GM19240 (cell line): ENCODE results near the gene CEP72.
"Not testable (repeated sequence)": the region's sequence is repeated elsewhere in the genome, so short reads cannot be mapped to it uniquely, and the experiment has no call there.

Experiments
- DNase-seq: peaks from one replicate; pipeline ENCODE4 v3.0.0; 2011; ENCODE audit warnings: low spot score; ENCODE audit not compliant: insufficient read length

CEP72 gene

GRCh38 chr5:600886-601541 is 11.1 kb upstream of the CEP72 start:
- DNase-seq = no peak

DNA sequence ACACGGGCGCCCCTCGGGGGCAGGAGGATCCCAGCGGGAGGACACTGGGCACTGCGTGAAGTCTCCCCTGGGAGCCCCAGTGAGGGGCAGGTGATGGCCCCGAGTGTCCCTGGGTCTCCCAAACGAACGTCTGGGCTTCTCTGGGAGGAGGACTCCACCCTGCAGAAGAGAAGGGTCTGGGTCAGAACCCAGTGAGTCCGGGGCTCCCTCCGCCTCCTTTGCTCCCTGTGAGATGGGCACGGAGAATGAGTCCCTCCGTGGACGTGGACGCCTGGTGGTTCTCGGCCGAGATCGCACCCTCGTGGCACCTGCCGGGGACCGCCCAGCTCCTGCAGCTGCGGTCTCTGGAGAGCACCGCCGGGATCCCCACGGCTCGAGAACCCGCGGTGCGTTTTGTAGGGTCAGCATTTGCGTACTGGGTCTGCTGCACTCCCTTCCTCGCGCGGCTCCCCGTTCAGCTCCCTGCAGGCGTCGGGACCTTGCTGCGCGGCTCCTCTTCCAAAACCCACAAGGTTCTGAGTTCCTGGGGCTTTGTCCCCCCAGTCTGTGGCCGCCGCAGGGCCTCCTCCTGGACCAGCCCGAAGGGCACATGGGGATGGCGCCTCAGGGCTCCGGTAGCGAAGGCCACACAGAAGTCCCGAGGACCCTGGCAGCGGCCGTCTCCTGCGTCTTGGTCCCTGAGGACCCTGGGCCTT is 10.2 kb upstream of the CEP72 start:
- DNase-seq = no peak

DNA sequence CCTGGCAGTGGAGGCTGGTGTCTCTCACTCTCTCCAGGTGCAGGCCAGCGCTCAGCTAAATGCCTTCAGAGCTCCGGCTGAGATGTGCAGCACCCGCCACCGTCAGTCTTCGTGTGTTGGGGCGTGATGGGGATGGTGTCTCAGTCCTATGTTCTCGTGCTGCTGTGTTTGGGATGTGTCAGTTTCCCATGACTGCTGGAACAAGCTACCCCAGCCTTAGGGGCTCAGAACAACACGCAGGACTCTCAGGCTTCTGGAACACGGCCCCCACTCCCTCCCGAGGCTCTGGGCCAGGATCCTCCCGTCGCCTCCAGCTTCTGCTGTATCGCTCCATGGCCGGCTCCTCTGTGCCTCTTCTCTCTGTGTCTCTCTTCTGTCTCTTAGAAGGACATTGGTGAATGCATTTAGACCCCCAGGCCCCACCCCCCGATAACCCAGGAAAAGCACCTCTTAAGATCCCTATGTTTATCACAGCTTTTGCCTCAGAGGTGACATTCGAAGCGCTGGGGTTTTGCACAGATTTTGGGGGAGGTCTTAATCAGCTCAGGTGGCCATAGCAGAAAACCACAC is 9.6 kb upstream of the CEP72 start:
- no peak for DNase-seq

DNA sequence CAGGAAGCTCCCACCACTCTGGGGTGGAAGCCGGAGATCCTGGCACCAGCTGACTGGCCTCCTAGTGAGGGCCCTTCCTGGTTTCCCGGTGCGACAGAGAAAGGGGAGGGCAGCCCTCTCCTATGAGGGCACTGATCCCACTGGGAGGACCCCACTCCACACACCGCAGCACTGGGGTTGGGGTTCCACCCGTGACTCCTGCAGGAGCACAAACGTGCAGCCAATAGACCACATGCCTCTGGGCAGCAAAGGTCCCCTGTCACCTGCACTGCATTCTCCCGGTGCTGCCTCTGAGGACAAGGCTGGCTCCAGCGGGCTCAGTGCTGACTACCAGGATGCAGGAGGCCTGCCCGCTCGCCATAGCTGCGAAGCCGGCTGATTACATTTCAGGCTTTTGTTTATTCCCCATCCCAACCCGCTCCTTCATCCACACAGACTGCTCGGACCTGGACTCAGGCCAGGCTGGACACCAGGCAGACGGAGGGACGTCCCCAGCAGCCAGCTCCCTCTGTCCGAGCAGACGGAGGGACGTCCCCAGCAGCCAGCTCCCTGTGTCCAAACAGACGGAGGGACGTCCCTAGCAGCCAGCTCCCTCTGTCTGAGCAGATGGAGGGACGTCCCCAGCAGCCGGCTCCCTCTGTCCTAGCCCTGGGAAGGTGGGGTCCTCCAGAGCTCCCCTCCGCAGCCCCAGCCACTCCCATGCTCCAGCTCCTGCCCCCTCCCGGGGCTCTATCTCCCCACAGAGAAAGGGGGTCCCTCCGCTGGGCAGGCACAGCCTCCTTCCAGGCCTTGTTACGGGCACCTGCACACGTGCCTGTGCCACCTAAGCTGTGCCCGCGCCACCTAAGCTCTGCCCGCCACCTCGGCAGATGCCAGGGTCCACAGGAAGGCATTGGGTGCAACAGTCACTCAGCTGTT is 8.8 kb upstream of the CEP72 start:
- DNase-seq = no peak

DNA sequence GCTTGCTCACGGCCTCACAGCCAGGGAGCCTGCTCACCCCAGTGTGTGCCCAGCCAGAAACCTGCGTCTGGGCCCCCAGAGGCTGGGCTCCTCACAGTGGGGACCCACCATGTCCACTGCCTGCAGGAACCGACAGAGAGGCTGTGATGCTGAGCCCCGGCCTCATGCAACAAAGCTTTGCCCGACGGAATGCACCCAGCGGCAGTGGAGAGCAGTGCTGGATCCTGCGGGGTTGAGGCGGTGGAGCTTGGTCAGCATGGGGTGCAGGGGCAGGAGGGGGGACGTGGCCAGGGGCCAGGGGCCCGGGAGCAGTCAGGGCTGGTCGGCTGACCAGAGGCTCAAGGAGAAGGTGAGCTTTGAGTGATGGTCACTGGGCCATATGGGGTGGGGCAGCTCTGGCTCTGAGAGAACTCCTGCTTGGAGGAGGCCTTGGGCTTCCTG is 7.7 kb upstream of the CEP72 start:
- no peak for DNase-seq

DNA sequence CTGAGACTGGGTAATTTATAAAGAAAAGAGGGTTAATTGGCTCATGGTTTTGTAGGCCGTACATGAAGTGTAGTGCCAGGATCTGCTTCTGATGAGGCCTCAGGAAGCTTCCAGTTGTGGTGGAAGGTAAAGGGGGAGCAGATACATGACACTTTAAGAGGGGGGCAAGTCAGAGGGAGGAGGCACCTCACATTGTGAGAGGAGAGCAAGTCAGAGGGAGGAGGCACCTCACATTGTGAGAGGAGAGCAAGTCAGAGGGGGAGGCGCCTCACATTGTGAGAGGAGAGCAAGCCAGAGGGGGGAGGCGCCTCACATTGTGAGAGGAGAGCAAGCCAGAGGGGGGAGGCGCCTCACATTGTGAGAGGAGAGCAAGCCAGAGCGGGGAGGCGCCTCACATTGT is 7.0 kb upstream of the CEP72 start:
- not testable (repeated sequence) for DNase-seq

- no peak for DNase-seq
These were observed 6.1 kb upstream of the CEP72 start for GRCh38 chr5:606061-606460.

- no peak for DNase-seq
These were observed 5.4 kb upstream of the CEP72 start for GRCh38 chr5:606526-607399.

- no peak for DNase-seq
These were observed 4.4 kb upstream of the CEP72 start for GRCh38 chr5:607541-608428.

- DNase-seq = no peak
These were observed 3.4 kb upstream of the CEP72 start for GRCh38 chr5:608429-609370.

GRCh38 chr5:609506-609905 is 2.6 kb upstream of the CEP72 start:
- DNase-seq = no peak

GRCh38 chr5:610011-610743 is 2.0 kb upstream of the CEP72 start:
- no peak for DNase-seq

DNA sequence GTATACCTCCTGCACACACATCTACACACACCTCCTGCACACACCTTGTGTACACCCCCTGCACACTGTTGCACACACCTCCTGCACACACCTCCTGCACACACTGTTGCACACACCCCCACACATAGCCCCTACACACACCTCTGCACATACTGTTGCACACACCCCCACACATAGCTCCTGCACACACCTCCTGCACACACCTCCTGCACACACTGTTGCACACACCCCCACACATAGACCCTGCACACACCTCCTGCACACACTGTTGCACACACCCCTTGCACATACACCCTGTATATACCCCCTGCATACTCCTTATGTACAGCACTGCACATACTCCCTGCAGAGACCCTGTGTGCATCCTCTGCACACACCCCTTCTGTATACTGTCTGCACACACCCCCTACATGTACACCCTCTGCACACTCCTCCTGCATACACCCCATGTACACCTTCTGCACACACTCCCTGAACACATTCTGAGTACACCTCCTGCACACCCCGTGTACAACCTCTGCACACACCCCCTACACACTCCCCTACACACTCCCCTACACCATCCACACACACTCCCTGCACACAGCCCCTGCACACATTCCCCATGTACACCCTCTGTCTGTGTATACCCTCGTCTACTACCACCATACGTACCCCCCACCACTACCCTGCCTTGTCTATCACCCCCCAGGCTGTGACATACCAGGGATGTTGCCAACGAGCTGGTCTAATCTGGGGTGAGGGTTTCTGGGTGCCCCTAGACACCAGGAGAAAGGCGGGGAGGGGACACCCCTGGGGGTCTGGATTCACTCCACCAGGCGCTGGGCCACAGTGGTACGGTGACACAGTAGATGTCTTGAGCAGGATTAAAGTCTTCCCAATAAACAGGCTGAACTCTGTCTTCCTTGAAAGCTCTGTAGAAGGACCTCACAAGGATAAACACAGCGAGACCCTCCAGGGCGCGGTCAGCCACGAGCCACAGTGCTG is 1.1 kb upstream of the CEP72 start:
- no peak for DNase-seq

GRCh38 chr5:612498-613424 is 621 bp downstream of the CEP72 start:
- DNase-seq = no peak

DNA sequence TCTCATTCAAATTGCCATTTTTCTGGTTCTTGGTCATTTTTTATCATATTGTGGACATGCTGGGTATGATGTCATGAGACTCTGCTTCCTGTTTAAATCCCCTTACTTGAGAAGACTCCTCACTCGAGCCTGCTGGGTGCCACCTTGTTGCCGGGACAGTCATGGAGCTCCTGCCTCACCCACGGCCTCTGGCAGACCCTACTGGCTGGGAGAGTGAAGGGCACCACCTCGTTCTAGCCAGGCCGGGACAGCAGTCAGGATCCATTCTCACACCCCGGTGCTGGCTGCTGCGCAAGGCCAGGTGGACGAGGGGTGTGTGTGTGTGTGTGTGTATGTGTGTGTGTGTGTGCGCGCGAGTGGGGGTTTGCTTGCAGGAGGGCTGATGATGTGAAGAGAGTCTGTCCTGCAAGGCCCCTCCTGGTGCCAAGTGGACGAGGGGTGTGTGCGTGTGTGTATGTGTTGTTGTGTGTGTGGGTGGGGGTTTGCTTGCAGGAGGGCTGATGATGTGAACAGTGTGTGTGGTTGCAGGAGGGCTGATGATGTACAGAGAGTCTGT is 4.4 kb downstream of the CEP72 start:
- DNase-seq = no peak
